Measurements from ENCODE around the gene AAGAB.

AAGAB gene

GRCh38 chr15:67254238-67255175 lies at the start of gene AAGAB, which contains the start of gene IQCH:
Gene AAGAB (minus strand): TSS chr15:67254661. CDS start chr15:67254631, 30 bp downstream.
Gene IQCH (plus strand): TSS chr15:67254786. CDS start chr15:67254897, 111 bp downstream.
- H2AFZ ChIP-seq, result peak within 1 kb of the TSS; percentile 94
- peak within 1 kb of the TSS; percentile 80 for H3K27ac ChIP-seq
- peaks cover 22% of the 10 kb centered on the region for H3K79me2 ChIP-seq

GRCh38 chr15:67303490-67304363 lies 49.3 kb upstream of the AAGAB start:
- H3K9me3 ChIP-seq (ENCODE audit: control insufficient read depth, low read length), result no peaks in the 10 kb centered on the region
- no peak overlapping the region for H3K4me2 ChIP-seq (ENCODE audit: low read length)
- H2AFZ ChIP-seq, result no peak overlapping the region
- TF ChIP-seq CTCF (IDR thresholded peaks at IDR 0.05), result peak; percentile 37
- no peak overlapping the region for H3K27ac ChIP-seq
- H3K4me1 ChIP-seq, result no peaks in the 10 kb centered on the region
- no peak overlapping the region for H3K9ac ChIP-seq
- no peaks in the 10 kb centered on the region for H3K79me2 ChIP-seq
- no peaks in the 10 kb centered on the region for H3K36me3 ChIP-seq (ENCODE audit: control insufficient read depth, insufficient read depth, low read length)
- no peaks in the 10 kb centered on the region for H3K27me3 ChIP-seq (ENCODE audit: control insufficient read depth, insufficient read depth, low read length)
- no peak overlapping the region for H3K4me3 ChIP-seq (ENCODE audit: low read depth, low read length)

More at GRCh38 chr15:67254238-67255175, at the start of gene AAGAB, which contains the start of gene IQCH:
- Histone ChIP-seq H3K36me3 (ENCODE audit: control insufficient read depth, insufficient read depth, low read length) (no peaks in the 10 kb centered on the region), H3K4me1 (peaks cover 3% of the 10 kb centered on the region), H3K9ac (peak within 1 kb of the TSS; percentile 87), H3K9me3 (ENCODE audit: control insufficient read depth, low read length) (no peaks in the 10 kb centered on the region), H3K4me3 (ENCODE audit: low read depth, low read length) (peak within 1 kb of the TSS; percentile 91), H3K27me3 (ENCODE audit: control insufficient read depth, insufficient read depth, low read length) (no peaks in the 10 kb centered on the region), H3K4me2 (ENCODE audit: low read length) (peak within 1 kb of the TSS; percentile 87)
- no peak for TF ChIP-seq CTCF (IDR thresholded peaks at IDR 0.05)

- no peaks in the 10 kb centered on the region for H3K9me3 ChIP-seq (ENCODE audit: control insufficient read depth, low read length)
- no peak overlapping the region for H3K4me3 ChIP-seq (ENCODE audit: low read depth, low read length)
- no peak overlapping the region for H3K4me2 ChIP-seq (ENCODE audit: low read length)
- H3K27ac ChIP-seq, result no peak overlapping the region
- H2AFZ ChIP-seq, result no peak overlapping the region
- no peaks in the 10 kb centered on the region for H3K36me3 ChIP-seq (ENCODE audit: control insufficient read depth, insufficient read depth, low read length)
- no peaks in the 10 kb centered on the region for H3K27me3 ChIP-seq (ENCODE audit: control insufficient read depth, insufficient read depth, low read length)
- no peak for TF ChIP-seq CTCF (IDR thresholded peaks at IDR 0.05)
- H3K9ac ChIP-seq, result no peak overlapping the region
- H3K79me2 ChIP-seq, result no peaks in the 10 kb centered on the region
- H3K4me1 ChIP-seq, result no peaks in the 10 kb centered on the region
These were observed 46.0 kb upstream of the AAGAB start for GRCh38 chr15:67300266-67301025.

GRCh38 chr15:67296684-67297083 lies 42.2 kb upstream of the AAGAB start:
- Histone ChIP-seq H3K9ac (no peak overlapping the region), H3K4me3 (ENCODE audit: low read depth, low read length) (no peak overlapping the region), H3K27ac (no peak overlapping the region), H3K4me1 (no peaks in the 10 kb centered on the region), H3K27me3 (ENCODE audit: control insufficient read depth, insufficient read depth, low read length) (no peaks in the 10 kb centered on the region), H2AFZ (peak overlapping the region; percentile 33), H3K4me2 (ENCODE audit: low read length) (no peak overlapping the region), H3K36me3 (ENCODE audit: control insufficient read depth, insufficient read depth, low read length) (no peaks in the 10 kb centered on the region), H3K9me3 (ENCODE audit: control insufficient read depth, low read length) (no peaks in the 10 kb centered on the region), H3K79me2 (no peaks in the 10 kb centered on the region)
- TF ChIP-seq CTCF (IDR thresholded peaks at IDR 0.05), result no peak

All from parathyroid adenoma (tissue), 2 donors.